Skin epidermis (tissue), 12 donors: ENCODE results near the gene TOPAZ1.

Experiments used
- H3K27ac ChIP-seq, 21 experiments: fragments of 200-600 bp; sonication (generic) in 11 of 21; one replicate each; pipeline ENCODE4 v1.5.0; 2020; ENCODE audit warnings: mild to moderate bottlenecking in 3 of 21, inconsistent platforms in 2 of 21, moderate library complexity in 2 of 21
- H3K4me3 ChIP-seq, 7 experiments: fragments of 200-600 bp; sonication (generic) in 2 of 7; one replicate each; pipeline ENCODE4 v1.5.0; 2020; ENCODE audit warnings: inconsistent platforms in 2 of 7, mild to moderate bottlenecking in 2 of 7, moderate library complexity in 1 of 7

Gene TOPAZ1

DNA sequence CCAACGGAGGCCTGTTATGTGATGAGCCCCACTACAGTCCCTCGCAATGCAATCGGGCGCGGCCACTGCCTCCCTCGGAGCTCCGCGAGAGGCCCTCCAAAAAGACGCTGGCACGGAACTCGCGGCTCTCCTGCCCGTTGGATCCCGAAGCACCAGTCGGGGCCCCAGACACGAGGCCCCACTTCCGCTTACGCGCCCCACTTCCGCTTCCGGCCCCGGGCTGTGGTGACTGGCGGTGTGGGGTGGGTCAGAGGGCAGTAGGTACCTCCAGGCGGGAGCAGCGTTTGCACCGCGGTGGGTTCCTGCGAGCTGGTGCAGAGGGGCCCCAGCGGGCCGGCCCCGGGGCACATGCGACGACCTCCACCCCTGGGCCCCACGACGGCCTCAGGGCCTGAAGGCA lies at the start of gene TOPAZ1:
Gene TOPAZ1 (plus strand): TSS at position 181 of the 400 bp plus-strand sequence. CDS start 168 bp downstream, at position 349.
- Histone ChIP-seq H3K27ac (no peak within 1 kb of the TSS), H3K4me3 (no peak within 1 kb of the TSS)

DNA sequence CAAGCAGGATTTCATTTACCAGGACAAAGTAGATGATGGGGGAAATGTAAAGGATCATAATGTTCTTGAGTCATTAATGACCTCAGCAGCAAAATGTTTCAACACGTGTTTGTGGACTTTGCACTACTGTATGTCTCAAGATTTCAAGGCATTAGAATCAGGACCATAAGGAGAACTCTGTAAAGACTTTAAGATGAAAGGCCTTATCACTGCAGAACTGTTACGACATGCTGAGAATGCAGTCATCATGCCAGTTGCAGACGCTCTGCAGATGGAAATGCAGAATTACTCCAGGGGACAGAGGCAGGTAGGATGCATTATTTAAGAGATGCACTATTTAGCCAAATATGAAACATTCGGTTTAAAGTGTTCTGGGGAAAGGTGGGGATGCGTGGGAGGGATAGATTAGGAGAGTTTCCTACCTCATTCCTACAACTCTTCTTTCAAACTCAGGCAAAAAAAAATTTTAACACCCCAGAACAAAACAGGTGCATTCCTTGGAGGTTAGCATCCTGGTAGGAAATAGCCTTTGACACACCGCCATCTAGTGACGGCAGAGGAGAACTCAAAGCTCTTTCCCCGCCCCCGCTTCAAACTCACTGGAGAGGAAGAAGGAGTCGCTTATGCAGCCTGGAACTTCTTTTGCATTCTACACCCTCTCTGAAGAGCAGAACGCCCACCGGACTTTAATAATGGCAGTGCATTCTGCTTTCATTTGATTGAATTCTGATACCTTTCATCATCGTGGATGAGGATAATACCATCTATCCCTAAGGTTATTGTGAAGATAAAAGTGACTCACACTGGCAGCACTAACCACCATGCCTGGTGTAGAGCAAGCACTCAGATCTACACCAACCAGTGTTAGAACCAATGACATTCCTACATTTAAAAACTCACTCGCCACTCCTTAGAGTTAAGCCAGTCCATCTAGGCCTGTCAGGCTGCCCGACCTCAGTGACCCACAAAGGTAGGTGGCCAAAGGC lies 43.1 kb upstream of the TOPAZ1 start:
- no peak overlapping the region for H3K27ac ChIP-seq
- H3K4me3 ChIP-seq, result no peak overlapping the region

DNA sequence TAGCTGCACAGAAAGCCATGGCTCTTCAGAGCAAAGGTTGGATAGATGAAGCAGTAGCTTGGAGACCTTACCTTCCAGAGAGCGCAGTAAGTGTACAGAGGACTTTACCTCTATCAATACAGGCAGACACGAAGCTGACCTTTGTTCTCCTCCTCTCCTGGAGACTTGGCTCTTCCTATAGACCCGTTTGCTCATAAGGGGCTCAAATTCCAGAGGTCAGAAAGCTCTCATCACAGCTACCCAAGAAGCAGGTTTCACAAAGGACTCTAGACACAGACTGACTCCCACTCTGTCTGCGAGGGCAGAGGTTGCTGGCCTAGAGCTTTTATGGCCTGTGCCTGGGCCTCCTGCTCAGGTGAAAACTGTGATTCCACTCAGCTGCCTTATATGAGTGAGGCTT lies 35.4 kb upstream of the TOPAZ1 start:
- Histone ChIP-seq H3K4me3 (no peak overlapping the region), H3K27ac (no peak overlapping the region)

DNA sequence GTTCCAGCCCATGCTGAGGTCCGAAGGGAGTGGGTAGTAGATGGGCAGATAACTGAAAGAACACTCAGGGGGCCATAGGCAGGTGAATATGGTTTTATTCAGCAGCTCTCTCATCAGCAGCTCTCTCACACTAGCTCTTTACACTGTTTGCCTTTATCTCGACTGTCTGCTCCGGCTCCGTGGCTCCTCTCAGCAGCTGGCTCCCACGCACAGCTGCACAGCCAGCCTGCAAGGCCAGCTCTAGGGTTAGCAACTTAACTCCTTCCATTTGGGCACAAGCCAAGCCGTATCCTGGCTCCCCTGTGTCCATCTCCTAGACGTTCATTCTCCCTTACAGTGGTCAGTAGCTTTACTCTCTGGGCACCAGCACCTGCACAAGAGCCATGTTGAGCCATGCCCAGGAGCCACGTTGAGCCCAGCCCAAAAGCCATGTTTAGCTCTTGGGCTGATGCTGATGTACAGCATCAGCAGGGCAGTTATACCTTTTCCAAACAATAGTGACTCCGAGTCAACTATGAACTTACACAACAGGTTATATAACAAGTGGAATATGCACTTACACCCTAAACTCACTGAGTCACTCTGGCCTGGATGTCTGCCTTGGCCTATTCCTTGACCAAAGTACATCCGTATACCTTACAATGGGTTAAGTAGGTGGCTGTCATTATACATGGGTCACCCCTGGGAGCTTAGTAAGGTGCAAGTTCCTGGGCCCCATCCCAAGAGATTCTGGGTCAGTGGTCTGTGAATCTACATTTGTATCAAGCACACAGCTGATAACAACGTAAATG lies 34.6 kb upstream of the TOPAZ1 start:
- Histone ChIP-seq H3K4me3 (no peak overlapping the region), H3K27ac (no peak overlapping the region)

DNA sequence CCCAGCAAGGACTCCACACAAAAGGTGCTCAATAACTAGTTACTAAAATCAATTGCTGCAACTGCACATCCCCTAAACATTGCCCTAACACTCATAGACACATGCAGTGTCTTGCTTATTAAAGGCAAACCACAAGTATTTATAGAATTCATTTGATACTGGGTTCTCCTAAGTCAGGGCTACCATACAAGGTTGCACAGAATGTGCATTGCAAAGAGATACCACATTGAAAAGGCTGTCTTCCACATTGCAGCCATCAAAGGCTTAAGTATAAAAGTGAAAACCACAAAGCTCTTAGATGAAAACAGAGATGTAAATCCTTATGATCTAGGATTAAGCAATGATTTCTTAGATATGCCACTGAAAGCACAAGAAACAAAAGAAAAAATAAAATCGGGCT lies 33.6 kb upstream of the TOPAZ1 start:
- Histone ChIP-seq H3K4me3 (no peak overlapping the region), H3K27ac (no peak overlapping the region)

DNA sequence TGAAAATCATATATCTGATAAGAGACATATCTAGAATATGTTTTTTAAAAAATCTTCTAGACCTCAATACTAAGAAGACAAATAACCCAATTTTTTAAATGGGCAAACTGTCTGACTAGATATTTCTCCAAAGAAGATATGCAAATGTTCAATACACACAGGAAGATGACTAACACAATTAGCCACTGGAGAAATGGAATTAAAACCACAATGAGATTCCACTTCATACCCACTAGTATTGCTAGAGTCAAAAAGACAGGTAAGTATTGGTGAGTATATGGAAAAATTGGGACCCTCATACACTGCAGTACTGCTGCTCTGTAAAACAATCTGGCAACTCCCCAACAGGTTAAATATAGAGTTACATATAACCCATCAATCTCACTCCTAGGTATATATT lies 33.1 kb upstream of the TOPAZ1 start:
- H3K27ac ChIP-seq, result no peak overlapping the region
- no peak overlapping the region for H3K4me3 ChIP-seq

DNA sequence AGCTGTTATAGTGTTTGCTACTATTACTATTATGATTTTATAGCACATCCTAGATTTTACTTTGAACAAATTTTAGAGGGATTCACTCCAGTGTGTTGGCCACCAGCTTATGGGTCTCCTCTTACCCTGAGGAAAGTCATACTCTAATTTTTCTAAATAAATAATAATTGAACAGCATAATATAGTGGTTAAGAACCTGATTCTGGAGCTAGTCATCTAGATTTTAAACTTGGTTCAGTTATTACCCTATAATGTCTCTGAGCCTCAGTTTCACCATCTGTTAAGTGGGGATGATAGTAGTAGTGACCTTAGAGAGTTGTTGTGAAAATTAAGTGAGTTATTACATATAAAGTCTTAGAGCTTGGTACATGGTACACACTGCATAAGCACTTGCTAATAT lies 30.7 kb upstream of the TOPAZ1 start:
- H3K4me3 ChIP-seq, result no peak overlapping the region

DNA sequence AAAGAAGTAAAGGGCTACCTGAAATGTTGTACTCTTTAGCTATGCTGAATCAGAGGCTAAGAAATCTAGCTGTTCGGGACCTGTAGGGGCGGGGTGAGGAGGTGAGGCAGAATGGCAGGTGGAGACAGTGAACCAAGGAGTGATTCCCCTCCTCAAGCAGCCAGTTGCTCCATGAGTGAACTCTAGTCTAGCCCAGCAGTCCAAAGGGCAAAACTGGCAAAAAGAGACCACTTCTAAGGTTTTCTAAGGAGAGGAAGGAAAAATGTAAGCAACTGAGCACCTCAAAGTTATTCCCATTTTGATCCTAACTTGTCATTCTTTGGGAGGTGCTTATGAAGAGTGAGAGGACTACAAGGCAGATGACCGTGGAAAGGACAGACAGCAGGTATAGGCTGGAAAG lies 19.3 kb upstream of the TOPAZ1 start:
- Histone ChIP-seq H3K27ac (no peak overlapping the region), H3K4me3 (no peak overlapping the region)

More for the DNA sequence above, 30.7 kb upstream of the TOPAZ1 start:
- H3K27ac ChIP-seq, result no peak overlapping the region

DNA sequence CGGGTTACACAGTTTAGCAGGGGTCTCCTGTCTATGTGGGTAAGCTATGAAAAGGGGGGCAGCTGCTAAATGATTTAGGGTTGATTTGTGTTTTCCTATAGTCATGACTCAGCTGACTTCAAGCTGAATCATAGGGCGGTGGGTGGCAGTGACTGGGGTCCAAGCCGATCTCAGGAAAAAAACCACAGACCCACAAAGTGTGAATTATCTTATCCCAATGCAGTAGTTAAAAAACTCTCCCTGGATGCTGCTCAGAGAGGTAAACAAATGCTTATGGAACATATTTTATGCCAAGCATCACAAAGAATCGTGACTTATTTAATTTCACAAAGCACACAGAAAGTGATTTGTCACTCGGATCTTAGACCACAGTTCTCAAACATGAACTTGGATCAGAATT lies 18.4 kb upstream of the TOPAZ1 start:
- Histone ChIP-seq H3K27ac (no peak overlapping the region), H3K4me3 (no peak overlapping the region)

DNA sequence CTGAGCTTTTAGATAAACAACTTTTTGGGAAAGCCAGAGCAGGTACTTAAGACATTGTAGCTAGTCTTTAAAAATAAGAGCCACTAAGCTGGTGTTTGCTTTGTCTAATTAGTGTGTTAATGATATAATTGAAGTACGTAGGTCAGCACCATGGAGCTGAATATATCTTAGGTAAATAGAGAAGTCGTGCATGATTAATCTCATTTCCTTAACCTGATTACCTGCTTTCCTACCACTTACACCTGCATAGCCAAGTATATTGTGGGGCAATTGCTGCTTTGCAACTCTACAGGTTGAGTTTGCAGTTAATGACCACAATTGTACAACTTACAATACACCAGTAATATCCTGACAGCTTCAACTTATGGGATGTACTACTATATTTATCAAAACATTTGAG lies 17.6 kb upstream of the TOPAZ1 start:
- no peak overlapping the region for H3K27ac ChIP-seq
- H3K4me3 ChIP-seq, result no peak overlapping the region

DNA sequence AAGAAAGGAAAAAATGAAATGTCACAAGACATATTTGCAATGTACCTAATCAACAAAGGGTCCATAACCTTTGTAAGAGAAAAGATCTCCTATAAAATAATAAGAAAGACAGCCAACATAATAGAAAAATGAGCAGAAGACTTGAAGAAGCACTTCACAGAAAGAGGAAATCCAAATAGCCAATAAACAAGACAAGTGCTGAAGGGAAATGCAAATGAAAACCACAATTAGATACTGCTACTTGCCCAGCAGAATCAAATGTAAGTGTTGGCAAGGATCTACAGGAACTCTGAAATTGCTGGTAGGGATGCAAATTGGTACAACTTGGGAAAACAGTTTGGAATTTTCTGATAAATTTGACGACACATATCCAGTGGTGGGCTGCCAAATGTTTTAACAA lies 15.1 kb upstream of the TOPAZ1 start:
- Histone ChIP-seq H3K4me3 (no peak overlapping the region), H3K27ac (no peak overlapping the region)

DNA sequence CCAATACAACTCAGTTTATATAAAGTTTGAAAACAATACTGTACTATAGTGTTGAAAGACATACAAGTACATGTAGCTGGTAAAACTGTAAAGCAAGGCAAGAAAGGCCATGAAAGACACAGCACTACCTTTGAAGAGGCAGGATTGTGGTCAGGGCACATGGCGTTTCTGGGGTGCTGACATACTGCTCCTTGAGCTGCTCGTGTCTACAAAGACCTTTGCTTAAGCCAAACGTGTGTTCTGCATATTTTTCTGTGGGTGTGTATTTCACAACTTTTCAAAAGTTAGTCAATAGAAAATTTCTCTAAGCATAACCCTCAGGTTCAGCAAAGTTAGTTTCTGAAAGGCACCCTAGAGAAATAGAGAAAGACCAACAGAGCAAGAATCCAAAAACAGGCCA lies 14.1 kb upstream of the TOPAZ1 start:
- Histone ChIP-seq H3K27ac (no peak overlapping the region), H3K4me3 (no peak overlapping the region)

DNA sequence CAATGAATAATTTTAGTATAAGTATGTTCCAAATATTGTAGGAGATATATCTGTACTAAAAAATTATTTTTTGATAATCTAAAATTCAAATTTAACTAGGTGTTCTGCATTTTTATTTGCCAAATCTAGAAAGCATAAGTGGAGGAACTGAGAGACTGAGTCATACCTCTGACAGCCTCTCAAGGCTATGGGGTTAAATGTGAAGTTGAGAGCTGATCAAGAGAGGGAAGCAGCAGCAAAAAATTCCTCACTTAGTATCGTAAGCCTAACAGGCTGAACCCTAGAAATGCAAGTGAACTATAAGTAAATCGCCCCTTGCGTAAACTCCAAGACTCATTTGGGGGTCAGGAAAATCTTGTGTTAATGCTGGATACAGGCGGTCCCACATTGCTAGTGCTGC lies 12.8 kb upstream of the TOPAZ1 start:
- no peak overlapping the region for H3K4me3 ChIP-seq
- H3K27ac ChIP-seq, result no peak overlapping the region

DNA sequence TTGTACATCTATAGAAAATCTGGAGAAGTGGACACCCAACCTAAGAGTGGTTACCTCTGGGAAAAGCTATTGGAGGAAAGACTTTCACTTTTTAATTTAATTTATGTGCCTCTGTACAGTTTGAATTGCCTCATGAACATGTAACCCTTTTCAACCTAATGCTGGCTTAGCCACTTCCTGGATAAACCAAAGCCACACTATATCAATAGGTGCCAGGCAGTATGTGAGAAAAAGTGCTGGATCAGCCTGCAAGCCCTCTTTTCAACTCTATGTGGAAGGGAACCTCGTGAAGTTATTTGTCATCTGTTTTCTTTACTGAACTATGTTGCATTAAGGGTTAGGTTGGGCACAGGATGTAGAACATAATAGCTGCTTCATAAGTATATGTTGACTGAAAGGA lies 9.3 kb upstream of the TOPAZ1 start:
- H3K4me3 ChIP-seq, result no peak overlapping the region
- H3K27ac ChIP-seq, result no peak overlapping the region

DNA sequence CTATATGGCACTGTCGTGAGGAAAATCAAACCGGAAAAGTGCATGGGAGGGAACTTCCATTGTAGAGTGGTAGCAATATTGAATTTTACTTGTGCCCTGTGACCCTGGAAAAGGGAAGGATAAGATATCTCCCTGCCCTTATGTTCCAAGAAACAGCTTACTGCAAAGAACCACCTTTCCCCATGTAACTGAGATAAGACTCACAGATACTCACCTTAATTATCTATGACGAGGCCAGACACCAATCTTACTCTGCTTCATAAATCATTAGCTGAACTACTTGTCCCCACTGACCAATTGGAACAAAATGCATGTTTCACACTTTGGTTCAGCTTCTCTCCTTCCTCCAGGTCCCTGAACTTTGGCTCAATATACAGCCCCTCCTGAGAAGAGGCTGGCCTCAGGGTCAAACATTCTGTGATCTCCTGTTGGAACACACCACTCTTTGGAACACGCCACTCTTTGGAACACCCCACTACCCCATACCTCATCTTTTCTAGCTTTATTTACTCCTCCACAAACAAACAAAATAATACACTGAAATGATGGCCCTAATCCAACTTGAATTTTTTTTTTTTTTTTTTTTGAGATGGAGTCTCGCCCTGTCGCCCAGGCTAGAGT lies 6.9 kb upstream of the TOPAZ1 start:
- no peak overlapping the region for H3K27ac ChIP-seq
- no peak overlapping the region for H3K4me3 ChIP-seq

DNA sequence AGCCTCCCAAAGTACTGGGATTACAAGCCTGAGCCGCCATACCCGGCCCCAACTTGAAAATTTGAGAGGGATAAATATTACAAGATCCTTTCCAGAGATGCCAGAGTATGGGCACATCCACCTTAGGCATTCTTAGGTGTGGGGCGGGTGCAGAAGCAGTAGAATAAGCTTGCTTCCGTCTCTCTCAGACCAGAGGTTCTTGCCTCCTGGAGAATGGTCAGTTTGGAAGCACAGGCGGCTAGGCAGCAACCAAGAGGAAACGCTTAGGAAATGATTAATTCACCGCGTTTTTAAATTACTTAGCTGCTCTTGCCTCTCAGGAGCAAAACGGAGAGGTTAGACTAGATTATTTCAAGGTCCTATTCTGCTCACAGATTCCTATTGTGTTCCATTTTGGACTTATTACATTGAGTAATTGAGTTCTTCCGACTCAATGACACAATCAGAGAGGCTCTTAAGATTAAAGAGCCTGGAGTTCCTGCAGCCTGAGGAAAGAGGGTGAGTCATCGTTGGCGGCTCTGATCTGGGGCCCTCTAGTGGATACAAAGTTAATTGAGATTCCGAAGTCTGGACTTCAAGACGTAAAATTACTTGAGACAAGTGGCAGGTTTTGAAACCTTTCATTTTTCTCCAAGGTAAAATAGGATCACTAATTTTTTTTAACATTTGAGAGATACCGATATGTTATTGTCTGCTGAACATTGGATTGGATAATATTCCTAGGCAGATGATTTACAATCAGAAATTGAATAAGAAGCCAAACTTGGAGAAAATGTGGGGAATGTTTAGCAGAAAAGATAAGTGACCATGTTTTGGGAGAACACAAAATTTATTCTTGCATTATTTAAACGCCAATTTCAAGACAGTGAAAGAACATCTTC lies 5.8 kb upstream of the TOPAZ1 start:
- Histone ChIP-seq H3K4me3 (no peak overlapping the region), H3K27ac (no peak overlapping the region)

DNA sequence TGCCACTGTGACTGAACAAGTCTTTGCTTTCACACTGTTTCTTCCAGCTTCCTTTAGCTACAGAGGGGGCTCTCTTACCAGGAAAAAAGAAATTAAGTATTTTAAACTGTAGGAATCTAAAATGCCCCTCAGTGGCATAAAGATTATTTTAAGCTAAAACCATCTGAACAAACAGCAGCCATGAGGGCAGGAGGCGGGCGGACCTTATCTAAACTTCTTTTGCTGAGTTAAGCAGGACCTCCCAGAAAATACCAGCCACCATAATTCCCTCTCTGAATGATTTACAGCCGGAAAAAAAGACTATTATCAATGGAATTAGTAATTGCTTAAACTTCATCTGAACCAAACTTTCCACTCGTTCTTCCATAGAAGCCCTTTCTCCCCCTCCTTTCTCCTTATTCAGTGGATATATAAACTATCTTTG lies 5.2 kb upstream of the TOPAZ1 start:
- no peak overlapping the region for H3K4me3 ChIP-seq
- H3K27ac ChIP-seq, result no peak overlapping the region

DNA sequence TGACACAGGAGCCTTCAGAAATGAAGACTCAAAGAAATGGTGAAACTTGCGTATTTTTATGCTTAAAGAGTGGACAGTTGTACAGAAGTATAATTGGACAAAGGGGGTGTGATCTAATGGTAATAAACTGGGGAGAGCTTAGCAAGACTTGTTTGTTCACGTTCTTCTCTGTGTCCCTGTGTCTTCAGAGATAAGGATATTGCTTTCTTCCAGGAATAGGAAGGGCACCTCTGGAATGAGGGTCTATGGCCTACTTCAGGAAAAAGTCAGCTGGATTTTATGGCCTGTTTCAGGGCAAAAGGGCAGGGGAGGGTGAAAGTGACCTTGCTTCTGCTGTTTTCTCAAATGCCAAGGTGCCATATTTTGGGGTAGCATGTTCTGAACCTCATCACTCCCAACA lies 4.5 kb upstream of the TOPAZ1 start:
- Histone ChIP-seq H3K27ac (no peak overlapping the region), H3K4me3 (no peak overlapping the region)

DNA sequence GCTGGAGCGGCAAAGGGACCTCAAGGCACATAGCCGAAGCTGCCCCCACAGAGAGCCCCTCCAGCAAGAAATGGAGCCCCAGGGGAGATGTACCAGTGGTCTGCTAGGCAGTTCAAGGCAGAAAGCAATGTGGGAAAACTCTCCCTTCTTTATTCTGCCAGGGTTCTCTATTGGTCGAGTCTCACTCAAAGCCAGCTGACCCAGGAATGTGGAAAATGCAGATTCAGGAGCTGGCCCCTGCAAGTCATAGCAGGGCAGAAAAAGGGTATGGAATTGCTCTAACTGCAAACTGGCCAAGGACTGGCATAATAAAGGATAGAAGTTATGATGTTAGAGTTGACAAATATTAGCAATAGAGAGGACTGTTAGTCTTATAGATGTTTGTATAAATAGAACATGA lies 4.0 kb upstream of the TOPAZ1 start:
- no peak overlapping the region for H3K4me3 ChIP-seq
- H3K27ac ChIP-seq, result no peak overlapping the region

DNA sequence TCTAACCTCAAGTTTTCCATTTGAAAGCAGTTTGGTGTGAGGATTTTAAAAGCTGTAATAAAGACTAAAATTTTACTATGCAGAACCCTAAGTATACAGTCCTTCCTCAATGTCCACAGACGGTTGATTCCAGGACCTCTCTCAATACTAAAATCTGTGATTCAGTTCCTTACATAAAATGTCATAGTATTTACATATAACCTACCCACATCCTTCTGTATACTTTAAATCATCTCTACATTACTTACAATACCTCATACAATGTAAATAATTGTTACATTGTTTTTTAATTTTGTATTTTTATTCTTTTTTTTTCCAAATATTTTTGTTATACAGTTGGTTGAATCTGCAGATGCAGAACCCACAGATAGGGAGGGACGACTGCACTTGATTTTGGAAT lies 2.8 kb upstream of the TOPAZ1 start:
- H3K27ac ChIP-seq, result no peak overlapping the region
- no peak overlapping the region for H3K4me3 ChIP-seq
